Glutamatergic neuron (in vitro differentiated cells): ENCODE results near the gene PCNX3. TPM values are rescaled to one million over a fixed set of nuclear protein-coding genes. Genes with fewer than 3 reads are reported as not detected.

Experiments
- DNase-seq: peaks from one replicate; pipeline ENCODE4 v3.0.0; 2022
- H3K27ac Mint-ChIP-seq: one replicate; pipeline ENCODE4 v1.8.0; 2020; ENCODE audit warnings: mild to moderate bottlenecking, mixed read lengths, inconsistent platforms; ENCODE audit not compliant: unreplicated experiment
- H3K27me3 Mint-ChIP-seq: one replicate; pipeline ENCODE4 v1.8.0; 2020; ENCODE audit warnings: mild to moderate bottlenecking, moderate library complexity, mixed read lengths, inconsistent platforms; ENCODE audit not compliant: unreplicated experiment
- H3K36me3 Mint-ChIP-seq: one replicate; pipeline ENCODE4 v1.8.0; 2020; ENCODE audit warnings: mild to moderate bottlenecking, mixed read lengths, inconsistent platforms; ENCODE audit not compliant: unreplicated experiment
- H3K4me1 Mint-ChIP-seq: one replicate; pipeline ENCODE4 v1.8.0; 2020; ENCODE audit warnings: mild to moderate bottlenecking, low read depth, mixed read lengths, inconsistent platforms; ENCODE audit not compliant: unreplicated experiment
- H3K4me3 Mint-ChIP-seq: one replicate; pipeline ENCODE4 v1.8.0; 2020; ENCODE audit warnings: mild to moderate bottlenecking, mixed read lengths, inconsistent platforms; ENCODE audit not compliant: unreplicated experiment
- H3K9me3 Mint-ChIP-seq: one replicate; pipeline ENCODE4 v1.8.0; 2020; ENCODE audit warnings: mild to moderate bottlenecking, moderate library complexity, mixed read lengths, inconsistent platforms; ENCODE audit not compliant: unreplicated experiment
- CTCF ChIP-seq: fragments of 200-600 bp; sonication (generic); IDR thresholded peaks from one replicate; pipeline ENCODE4 v1.5.0; 2021; ENCODE audit not compliant: partially characterized antibody, unreplicated experiment
- total RNA-seq: library from RNA; stranded (reverse); fragmentation: NEBNext Ultra II Directional; extraction: Animal tissue kit (Norgen Biotek cat#: 25700); gene quantifications from one replicate; pipeline ENCODE4 v1.2.1, GENCODE V29; 2021; ENCODE audit not compliant: unreplicated experiment

The PCNX3 gene
- total RNA-seq, 1 donor from 2014 or later, result 43.3 TPM

DNA sequence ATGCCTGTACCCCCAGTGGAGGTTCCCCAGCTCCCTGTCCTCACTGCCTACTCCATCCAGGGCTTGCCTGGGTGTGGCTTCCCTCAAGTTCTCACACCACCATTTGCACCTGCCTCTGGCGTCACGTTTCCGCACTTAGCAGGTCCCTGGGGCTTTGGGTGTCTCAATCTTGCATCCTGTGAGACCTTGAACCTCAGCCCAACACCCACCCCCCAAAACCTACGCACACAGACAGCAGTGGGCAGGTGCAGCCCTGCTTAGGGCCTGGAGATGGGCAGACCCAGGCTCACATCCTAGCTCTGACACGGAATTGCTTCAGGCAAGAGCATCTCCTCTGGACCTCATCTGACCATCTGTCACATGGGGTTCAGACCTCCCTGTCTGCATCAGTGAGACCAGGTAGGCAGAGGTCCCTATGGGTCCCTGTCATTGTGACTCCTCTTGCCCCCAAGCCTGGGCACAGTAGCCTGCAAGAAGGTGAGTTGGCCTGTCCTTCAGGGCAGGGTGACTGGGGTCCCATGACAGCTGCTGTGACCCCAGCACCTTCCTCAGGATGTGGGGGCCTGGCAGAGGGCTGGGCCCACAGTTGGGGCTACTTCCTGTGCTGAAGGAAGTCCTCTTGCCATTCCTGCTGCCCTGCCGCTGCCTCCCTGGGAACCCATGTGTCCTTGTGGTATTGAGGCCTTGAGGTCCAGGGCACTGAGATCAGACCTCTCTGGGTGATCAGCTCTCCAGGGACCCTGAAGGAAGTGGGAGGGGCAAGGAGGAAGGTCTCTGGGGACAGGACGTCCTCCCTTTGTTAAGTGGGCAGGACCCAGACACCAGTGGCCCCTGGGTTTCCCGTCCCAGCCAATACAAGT is 24.3 kb downstream of the PCNX3 start:
- DNase-seq, result no peak
- TF ChIP-seq CTCF, result no peak
- H3K27ac Mint-ChIP-seq, result no peak overlapping the region
- H3K4me1 Mint-ChIP-seq, result peaks cover 12% of the 10 kb centered on the region
- no peak overlapping the region for H3K4me3 Mint-ChIP-seq
- peaks cover 4% of the 10 kb centered on the region for H3K9me3 Mint-ChIP-seq
- H3K27me3 Mint-ChIP-seq, result peaks cover 8% of the 10 kb centered on the region
- no peaks in the 10 kb centered on the region for H3K36me3 Mint-ChIP-seq

DNA sequence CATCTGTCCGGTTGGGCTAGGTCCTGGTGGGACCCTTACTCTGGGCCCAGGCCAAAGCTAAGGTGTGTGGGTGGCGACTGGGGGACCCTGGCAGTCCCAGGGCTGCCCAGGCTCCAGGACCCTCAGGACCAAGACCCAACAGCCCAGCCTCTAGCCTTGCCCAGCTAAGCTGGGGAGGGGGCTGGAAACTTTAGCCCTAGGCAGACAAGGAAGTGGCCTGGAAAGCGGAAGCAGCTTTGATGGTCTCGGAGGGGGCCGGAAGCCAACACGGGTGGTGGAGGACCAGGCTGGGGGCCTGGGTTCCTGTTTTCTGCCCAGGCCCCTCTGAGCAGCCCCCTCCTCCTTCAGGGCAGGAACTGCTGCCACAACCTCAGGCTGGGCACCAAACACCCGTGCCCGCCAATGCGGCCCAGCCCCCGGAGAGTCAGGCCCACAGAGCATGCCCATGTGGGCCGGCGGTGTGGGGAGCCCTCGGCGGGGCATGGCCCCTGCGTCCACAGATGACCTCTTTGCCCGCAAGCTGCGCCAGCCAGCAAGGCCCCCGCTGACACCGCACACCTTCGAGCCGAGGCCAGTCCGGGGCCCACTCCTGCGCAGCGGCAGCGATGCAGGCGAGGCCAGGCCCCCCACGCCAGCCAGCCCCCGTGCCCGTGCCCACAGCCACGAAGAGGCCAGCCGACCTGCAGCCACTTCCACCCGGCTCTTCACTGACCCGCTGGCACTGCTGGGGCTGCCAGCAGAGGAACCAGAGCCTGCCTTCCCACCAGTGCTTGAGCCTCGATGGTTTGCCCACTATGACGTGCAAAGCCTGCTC is 25.1 kb downstream of the PCNX3 start:
- Mint-ChIP-seq H3K36me3 (no peaks in the 10 kb centered on the region), H3K4me1 (peaks cover 12% of the 10 kb centered on the region), H3K4me3 (no peak overlapping the region), H3K27me3 (peaks cover 8% of the 10 kb centered on the region), H3K27ac (no peak overlapping the region), H3K9me3 (peaks cover 4% of the 10 kb centered on the region)
- no peak for DNase-seq
- no peak for TF ChIP-seq CTCF

- Mint-ChIP-seq H3K9me3 (peaks cover 4% of the 10 kb centered on the region), H3K4me3 (peak overlapping the region; percentile 86), H3K27me3 (peaks cover 8% of the 10 kb centered on the region), H3K36me3 (no peaks in the 10 kb centered on the region), H3K4me1 (peaks cover 12% of the 10 kb centered on the region), H3K27ac (peak overlapping the region; percentile 43)
- DNase-seq, result no peak
- no peak for TF ChIP-seq CTCF
These were observed 25.9 kb downstream of the PCNX3 start for GRCh38 chr11:65641297-65642013.

GRCh38 chr11:65642014-65642671 is 26.6 kb downstream of the PCNX3 start:
- Mint-ChIP-seq H3K27me3 (peaks cover 8% of the 10 kb centered on the region), H3K36me3 (no peaks in the 10 kb centered on the region), H3K27ac (peak overlapping the region; percentile 43), H3K9me3 (peaks cover 4% of the 10 kb centered on the region), H3K4me1 (peaks cover 12% of the 10 kb centered on the region), H3K4me3 (peak overlapping the region; percentile 86)
- TF ChIP-seq CTCF, result no peak
- DNase-seq, result peak; percentile 70
